GM21576 (cell line): ENCODE results near the gene CHI3L1.

ENCODE experiments used
- ATAC-seq: cut with Tn5 transposase; IDR thresholded peaks from one replicate; pipeline ENCODE4 v1.9.1; 2021; ENCODE audit warnings: mild to moderate bottlenecking, moderate library complexity; ENCODE audit not compliant: unreplicated experiment

Gene CHI3L1

DNA sequence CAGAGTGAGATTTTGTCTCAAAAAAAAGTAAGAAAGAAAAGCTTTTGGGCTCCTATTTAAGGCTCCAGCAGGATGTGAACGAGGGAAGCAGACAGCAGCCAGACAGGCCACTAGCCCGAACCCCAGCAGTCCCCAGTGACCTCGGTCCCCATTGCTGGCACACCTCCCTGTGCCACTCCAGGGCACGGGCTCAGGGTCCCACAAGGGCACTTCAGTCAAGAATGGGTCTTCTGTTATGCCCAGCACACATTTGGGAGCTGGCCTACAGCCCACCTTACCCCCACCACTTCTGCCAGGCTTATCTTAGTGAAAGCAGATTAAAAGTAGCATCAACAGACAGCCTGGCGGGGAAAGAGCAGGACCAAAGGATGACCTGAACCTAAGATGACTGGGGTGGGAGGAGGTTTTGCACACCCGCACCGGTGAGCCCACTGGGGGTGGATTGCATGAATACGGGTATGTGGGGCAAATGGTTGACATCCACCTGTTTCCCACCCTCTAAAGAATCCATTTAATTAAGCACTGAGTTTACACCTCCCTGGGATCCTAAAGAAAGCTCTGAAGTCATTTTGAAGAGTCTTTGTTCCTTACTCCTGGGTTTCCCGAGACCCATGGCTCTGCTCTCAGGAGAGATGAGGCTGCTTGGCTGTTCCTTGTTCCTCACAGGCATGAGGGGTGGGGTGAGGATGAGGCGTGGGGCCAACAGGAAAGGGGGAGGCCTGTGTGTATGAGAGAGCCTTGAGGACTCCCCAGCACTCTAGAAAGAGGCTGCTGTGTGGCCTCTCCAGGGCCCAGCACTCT, 4.7 kb downstream of the CHI3L1 start:
- no peak for ATAC-seq

DNA sequence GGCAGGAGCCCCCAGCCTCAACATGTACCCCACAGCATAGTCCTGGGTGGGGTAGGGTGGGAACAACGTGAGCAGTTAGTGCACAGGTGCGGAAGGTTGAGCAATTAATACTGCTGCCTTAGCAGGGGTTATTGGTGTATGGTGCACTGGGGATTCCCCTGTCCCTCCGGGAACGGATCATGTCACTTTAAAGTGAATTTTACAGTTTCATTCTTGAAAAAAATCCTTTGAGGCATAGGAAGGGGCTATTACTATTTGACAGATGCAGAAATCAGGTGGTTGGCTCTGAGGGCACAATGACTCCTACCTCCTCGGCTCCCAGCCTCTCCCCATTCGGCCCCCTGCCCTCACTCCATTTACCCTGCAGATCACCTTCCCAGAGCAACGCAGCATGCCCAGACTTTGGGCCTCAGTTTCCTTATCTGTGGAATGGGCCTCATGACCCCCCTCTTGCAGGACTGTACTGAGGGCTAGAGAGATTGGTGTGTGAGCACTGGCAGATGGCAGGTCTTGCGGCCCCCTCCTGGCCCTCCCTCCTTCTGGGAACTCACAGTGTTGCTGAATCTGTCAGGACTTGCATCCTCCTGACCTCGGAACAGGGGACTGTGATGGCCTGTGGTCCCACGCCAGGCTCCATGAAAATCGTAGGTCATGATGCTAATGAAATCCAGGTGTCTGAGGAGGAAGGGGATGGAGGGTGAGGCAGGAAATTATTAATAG, 5.7 kb downstream of the CHI3L1 start:
- ATAC-seq = no peak

DNA sequence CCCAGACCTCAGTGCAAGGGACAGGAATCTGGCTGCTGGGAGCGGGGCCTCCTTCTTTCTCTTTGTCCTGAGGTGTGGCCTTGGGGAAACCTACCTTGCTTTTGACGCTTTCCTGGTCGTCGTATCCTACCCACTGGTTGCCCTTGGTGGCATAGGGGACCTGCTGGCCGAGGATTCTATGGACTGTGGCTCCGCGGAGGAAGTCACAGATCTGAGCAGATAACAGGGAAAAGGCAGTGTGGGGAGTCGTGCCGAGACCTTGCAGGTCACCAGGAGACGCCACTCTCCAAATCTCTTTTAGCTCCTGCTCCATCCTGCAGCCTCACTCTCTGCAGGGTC, 6.9 kb downstream of the CHI3L1 start:
- ATAC-seq = no peak

DNA sequence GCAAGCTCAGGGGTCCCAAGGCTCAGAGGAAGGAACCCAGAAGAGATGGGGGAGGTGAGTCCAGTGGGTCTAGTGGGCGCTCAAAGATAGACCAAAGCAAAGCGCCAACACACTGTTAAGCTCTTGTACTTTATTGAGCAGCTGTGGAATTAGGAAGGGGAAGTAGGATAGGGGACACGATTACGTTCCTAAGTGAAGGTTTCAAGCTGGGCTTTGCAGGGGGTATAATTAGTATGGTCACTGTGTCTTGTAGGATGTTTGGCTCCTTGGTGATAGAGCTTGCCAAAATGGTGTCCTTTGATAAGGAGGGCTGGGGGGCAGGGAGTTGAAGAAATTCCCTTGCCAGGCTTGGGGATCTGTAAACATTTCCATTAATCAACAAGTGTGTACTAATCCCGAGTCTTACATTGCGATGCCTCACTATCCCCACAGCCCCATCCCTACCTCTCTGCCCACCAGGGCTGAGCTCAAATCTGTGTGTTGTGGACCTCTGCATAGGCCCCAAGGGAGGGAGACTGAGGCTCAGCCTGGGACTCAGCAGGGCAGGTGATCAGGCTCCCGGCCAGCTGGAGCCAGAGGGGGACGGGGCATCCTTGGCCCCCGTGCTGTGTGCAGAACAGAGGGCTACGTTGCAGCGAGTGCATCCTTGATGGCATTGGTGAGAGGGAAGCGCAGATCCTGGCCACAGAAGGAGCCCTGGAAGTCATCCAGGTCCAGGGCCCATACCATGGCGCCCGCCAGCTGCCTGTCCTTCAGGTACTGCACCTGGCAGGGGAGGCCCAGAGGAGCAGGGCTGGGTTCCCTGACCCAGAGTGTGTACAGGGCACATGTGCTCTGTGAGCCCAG, 7.5 kb downstream of the CHI3L1 start:
- no peak for ATAC-seq

DNA sequence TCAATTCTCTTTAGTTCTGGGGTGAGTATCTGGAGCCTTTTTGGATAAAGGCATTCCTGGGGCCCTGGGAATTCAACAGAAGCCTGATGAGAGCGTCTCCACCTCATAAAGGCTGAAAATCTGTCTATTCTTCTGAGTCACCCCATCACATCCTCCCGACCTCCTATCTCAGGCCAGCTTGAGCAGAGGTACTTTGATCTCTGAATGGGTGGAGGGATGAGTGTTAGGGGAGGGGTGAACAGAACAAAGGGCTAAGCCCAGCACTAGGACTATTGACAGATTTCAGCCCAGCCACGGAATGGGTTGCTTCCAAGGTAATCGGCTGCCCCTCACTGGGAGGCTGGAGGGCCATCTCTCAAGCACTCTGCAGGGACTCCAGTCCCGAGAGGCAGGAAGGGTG, 8.4 kb downstream of the CHI3L1 start:
- no peak for ATAC-seq

DNA sequence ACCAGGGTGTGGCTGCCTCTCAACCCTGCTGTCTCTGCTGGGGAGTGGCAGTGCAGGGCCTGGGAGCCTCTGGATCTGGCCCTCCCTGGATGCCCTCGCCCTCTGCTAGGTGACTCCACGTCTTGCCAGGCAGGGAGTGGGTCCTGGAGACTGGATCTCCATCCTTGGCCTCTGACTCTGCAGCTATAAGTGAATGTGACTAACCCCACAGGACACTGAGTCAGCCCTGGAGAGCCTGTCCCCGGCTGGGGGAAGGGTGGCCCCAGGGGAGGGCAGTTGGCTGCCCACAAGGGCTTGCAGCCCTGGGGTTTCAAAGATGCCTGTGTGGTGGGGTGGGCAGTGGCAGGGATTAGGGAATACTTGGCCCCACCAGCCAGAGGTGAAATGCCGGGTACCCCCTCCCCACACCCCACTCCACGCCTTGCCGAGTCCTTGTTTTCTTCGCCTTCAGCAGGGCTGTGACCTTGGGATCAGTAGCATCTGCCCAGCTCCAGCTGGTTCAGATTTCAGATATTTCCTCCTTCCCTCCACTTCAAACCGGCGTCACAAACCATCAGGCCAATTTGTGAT, 8.9 kb downstream of the CHI3L1 start:
- no peak for ATAC-seq

DNA sequence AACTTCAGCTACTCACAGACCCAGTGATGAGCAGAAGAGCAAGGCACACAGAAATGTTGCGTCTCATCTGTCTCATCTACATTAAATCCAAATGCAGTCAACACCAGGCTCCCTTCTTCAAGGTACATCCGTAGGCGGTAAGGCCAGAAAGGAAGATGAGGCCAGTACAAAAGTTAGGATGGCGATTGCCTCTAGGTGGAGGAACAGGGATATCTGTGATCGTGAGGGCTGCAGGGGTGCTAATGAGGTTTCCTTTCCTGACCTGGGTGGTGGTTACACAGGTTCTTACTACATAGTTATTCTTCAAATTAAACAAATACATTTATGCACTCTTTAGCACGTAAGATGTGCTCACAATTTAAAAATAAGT, 9.5 kb downstream of the CHI3L1 start:
- no peak for ATAC-seq

DNA sequence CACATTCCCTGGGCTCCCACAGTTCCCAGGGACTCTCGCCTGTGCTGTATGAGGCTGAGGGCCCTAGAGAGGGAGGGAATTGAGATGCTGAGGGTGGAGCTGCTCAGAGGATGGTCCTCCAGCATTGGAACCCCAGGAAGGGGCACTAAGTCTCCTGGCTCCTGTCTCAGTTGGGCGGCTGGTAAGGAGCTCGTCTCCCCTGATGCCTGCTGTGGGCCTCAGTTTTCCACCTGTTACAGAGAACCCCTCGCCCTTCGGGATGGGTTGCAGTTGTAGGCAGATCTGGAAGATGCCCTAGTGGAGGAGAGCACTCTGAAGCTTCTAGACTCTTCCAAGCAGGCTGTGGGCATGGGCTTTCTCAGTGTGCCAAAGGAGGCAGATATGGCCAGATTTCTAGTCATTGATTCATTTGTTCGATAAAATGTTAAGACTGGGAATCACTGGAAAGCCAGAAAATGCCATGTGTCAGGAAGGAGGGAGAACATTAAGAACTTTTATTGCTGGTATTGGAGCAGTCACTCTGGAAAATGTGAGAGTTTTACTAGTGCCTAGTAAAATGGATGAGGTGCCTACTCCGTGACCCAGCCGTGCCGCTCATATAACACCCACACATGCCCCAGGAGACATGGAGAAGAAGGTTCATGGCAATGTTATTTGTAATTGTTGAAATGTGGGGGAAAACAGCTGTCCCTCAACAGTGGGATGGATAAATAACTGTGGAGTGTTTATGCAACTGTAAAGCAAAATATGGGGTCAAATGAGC, 10.1 kb downstream of the CHI3L1 start:
- no peak for ATAC-seq

DNA sequence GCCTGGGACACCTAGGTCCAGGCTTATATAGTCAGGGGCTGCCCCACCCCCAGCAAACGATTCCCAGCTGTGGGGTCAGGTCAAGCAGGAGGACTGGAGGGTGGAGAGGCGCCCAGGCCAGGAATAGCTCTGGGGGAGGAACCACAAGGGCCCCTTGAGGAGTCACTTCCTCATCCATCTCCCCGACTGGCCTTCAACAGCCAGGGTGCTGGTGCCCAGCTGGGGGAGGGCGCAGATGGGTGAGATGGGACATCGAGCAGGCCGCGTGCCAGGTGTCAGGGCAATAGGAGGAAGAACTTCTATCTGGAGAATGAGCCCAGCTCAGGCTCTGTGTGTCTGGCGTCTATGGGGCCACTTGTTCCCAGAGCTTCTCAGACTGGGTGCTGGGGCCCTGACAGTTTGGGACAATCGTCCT, 10.7 kb downstream of the CHI3L1 start:
- ATAC-seq = no peak

DNA sequence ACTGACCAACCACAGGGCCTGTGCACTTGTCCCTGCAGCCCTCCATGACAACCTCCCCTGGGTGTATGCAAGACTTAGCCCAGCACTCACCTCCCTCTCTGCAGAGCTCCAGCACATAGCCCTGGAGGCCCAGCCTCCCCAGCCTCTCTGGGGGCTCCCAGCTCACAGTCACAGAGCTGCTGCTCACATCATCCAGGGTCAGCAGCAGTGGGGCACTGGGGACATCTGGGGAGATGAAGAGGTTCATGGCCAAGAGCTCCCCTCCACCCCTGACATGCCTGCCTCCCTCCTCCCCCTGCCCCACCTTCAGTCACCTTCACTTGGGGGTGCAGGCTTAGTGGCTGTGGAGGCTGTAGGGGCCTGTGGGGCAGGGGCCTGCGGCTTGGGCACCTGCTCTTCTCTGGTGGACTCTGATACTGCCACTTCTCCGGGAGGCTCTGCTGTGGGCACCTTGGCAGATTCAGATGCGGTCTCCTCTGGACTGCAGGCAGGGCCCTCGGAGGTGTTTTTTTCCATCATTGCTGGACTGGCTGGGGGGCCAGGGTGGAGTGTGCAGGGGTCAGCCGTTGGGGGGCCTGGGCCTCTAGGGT, 11.2 kb downstream of the CHI3L1 start, which contains the start of gene MYBPH:
Gene MYBPH, minus strand, starts transcription at position 590 of the 590 bp plus-strand sequence. Its CDS starts 71 bp downstream, at position 519.
- no peak for ATAC-seq

DNA sequence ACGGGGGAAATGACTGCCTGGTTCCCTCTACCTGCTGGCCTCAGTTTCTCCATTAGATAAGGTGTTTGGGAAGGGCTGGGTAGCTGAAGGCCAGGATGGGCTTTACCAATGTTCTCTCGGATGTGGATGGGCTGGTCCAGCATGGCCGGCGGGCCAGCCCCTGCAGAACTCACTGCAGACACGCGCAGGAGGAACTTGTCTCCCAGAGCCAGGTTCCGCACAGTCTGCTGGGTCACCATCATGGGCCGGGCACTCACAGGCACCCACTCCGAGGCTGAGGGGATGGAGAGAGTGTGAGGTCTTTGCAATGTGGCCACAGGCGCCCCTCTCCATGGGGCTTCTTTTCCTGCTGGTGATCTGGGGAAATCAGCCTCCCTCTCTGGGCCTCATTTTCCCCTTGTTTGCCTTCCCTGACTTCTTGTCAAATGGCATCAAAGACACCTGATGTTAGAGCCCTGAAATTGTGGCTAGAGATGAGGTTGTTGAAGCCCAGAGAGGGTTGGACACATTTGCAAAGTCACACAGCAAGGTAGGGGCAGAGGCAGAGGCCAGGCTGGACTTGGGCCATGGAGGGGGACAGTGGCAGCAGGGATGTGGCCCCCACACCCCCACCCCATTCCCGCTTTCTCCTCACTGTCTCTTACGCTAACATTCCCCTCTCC, 12.0 kb downstream of the CHI3L1 start:
- no peak for ATAC-seq

DNA sequence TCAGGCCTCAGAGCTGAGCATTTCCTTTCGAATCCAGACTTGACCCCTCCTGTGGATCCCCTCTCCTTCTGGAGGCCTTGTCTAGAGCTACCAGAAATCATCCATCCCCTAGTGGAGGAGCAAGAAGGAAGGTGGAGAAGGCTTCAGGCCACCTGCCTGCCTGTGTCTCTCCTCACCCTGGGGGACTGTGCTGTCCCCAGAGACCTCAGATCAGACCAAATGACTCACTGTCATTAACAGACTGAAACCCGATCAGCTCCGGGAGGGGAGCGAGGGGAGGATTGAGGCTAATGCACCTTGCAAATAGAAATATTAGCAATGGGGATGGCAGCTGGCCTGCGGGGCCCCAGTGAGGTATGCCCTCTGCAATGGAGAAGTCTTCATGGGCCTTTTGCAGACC, 12.9 kb downstream of the CHI3L1 start:
- ATAC-seq = peak; percentile 78

DNA sequence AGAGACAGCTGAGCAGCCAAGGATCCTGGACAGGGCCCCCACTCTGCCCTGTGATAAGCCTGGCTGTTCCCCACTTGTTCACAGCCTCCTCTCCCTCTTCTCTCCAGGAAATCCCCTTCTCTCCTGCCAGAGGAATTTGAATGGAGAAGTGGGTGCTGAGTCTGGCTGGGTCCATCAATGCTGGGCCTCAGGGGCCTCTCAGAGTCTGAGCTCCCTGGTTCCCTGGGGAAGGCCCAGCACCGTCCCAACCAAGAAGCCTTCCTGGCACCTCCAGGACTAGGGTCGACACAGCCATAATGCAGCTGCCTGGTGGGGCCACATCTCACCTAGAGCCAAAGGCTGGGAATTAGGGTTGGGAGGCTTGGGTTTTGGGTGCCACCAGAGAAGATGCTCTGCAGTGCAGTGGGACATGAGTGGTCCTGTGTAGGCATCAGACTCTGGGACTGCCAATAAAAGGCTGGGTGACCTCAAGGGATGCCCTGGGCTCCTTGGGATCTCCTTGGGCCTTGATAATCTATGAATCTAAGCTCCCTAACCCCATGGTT, 13.4 kb downstream of the CHI3L1 start:
- no peak for ATAC-seq

DNA sequence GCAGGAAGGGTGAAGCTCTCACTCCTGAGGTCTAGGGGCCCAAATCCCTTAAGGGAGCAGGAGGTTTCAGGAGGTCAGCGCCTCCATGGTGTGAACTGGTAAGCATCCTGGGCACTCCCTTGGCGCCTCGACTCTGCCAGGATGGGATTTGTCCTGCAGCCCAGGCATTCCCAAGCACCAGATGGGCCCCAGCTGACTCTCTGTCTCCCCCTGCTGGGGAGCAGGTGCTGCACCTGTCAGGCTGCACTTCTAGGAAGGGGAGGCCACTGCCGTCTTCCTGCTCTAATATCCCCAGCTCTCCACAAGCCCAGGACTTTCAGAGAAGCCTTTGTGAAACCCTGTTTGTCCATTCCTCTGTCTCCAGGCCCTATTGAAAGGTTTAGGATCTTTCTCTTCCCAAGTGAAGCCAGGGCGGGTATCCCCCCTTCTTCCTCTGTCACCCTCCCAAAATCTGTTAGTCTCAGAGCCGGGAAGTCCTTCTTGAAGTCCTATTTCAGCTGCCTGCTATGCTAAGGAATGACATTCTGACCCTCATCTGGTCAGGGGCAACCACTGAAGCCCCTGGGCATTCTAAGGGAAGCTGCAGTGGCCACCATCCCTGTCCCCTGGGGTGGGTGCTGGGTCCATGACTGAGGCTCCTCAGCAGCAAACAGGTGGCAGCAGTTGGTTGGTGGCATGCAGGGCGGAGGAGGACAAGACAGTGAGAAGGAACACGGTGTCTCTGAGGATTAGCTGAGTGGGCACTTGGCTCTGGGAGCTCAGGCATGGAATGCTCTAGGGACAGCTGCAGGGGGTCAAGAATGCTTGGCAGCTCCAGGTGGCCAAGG, 14.1 kb downstream of the CHI3L1 start:
- no peak for ATAC-seq

DNA sequence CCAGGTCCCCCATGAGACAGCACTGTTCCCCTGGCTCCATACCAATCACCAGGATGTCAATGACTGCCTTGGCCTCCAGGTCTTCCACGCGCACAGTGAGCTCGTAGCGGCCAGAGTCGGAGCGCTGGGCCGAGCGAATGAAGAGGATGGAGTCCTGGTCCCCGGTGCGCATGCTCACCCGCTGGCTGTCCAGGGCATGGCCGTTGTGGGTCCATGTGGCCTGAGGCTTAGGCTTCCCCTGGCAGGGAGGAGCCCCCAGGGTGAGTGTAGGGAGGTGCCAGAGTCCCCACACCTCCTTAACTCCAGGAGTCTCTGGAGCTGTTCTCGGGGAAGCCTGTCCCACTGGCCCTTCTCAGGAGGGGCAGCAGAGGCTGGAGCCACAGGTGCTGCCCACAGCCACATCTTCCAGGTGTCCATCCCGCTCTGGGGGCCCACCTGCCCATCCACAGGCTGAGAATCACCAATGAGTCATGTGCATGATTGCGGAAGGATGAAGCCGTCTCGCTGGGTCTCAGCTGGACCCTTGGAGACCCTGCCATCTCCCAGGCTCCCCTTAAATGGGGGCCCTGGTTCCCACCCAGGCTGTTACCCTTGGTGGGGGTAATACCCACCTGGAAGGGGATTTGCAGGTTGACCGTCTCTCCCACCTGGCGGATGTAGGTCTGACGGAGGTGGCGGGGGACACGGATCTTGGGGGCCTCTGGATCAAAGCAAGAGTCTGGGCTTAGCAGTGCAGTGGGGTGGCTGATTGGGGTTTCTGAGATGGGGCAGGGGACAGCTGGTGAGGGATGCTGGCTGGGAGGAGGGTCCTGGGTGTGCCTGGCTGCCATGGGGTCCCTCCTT, 14.9 kb downstream of the CHI3L1 start:
- ATAC-seq = no peak

DNA sequence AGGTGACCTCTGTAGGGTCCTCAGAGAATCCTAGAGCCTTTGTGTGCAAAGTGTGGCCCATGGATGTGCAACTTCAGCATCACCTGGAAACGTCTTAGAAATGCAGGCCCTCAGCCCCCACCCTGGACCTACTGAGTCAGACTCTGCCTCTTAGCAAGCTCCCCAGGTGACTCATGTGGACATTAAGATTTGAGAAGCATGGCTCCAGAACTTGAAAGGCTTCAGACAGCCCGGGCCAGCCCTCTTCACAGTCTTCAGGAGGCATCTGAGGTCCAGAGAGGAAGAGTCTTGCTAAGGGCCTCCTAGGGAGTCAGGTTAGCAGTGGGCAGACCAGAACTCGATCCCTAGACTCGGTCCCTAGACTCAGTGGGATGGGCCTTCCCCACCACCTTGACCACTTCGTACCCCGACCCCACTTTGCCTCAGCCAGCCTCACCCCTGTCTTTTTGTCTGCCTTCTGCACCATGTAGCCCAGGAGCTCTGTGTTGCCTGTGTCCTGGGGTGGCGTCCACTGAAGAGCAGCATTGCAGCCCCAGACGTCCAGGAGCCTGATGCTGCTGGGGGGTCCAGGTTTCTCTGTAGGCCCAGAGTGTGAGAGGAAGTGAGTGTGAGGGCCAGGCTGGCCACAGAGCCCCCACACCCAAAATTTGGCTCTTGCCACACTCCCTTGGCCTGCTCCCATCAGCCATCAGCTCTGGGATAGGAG, 15.7 kb downstream of the CHI3L1 start:
- no peak for ATAC-seq
